ENCODE results near the gene MEST.

DNA sequence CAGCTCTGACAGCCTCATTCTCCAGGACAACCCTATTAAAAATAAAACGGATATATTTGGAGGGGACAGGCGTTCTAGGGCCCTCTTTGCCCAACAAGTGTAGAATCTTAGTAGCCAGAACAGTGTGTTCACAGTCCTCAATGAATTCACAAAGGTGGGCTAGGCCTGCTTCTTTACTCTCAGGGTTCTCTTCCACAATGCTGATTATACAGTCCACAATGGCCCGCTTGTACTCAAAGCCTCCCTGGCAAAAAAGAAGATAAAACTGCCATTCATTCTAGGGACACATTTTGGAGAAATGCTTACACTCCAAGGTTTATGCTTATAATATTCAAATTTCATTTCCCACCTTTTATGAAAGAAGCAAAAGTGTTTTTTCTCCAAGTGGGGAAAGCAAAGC, 62.6 kb downstream of the MEST start:
- TF ChIP-seq, protein P1, sequence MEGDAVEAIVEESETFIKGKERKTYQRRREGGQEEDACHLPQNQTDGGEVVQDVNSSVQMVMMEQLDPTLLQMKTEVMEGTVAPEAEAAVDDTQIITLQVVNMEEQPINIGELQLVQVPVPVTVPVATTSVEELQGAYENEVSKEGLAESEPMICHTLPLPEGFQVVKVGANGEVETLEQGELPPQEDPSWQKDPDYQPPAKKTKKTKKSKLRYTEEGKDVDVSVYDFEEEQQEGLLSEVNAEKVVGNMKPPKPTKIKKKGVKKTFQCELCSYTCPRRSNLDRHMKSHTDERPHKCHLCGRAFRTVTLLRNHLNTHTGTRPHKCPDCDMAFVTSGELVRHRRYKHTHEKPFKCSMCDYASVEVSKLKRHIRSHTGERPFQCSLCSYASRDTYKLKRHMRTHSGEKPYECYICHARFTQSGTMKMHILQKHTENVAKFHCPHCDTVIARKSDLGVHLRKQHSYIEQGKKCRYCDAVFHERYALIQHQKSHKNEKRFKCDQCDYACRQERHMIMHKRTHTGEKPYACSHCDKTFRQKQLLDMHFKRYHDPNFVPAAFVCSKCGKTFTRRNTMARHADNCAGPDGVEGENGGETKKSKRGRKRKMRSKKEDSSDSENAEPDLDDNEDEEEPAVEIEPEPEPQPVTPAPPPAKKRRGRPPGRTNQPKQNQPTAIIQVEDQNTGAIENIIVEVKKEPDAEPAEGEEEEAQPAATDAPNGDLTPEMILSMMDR (optimal IDR thresholded peaks at IDR 0.05 in 1 of 3, IDR thresholded peaks at IDR 0.05 in 1 of 3, conservative IDR thresholded peaks at IDR 0.05 in 1 of 3; ENCODE audit: extremely low read depth in 1 of 3, insufficient read depth in 2 of 3, low read length in 3 of 3) = no peak
- TF ChIP-seq EZH2 (IDR thresholded peaks at IDR 0.05; ENCODE audit: low read length) = no peak
